HepG2 (cell line): ENCODE data around the gene NABP1. TPM values are rescaled to one million over a fixed set of nuclear protein-coding genes. Genes with fewer than 3 reads are reported as not detected.

Source experiments
- BHLHE40 ChIP-seq: IDR thresholded peaks from 2 replicates; pipeline ENCODE4 v1.6.1; 2011; ENCODE audit warnings: low read length, improper control_type of control experiment
- CBX5 ChIP-seq: sonication (generic); formaldehyde crosslinking; IDR thresholded peaks from 2 replicates; pipeline ENCODE4 v1.4.0; 2020; ENCODE audit warnings: missing genetic modification reagents, borderline replicate concordance
- CENPX ChIP-seq: sonication (generic); formaldehyde crosslinking; IDR thresholded peaks from 2 replicates; pipeline ENCODE4 v1.9.0; 2021; ENCODE audit warnings: mild to moderate bottlenecking, missing genetic modification reagents, moderate library complexity
- FOXK2 ChIP-seq: fragments of 450-650 bp; IDR thresholded peaks from 2 replicates; pipeline ENCODE4 v1.6.1; 2016
- GATAD1 ChIP-seq: IDR thresholded peaks from 2 replicates; pipeline ENCODE4 v1.6.1; 2016; ENCODE audit warnings: missing genetic modification reagents, missing compliant biosample characterization
- MAFG ChIP-seq: sonication (generic); formaldehyde crosslinking; IDR thresholded peaks from 2 replicates; pipeline ENCODE4 v1.5.1; 2020; ENCODE audit warnings: mild to moderate bottlenecking, missing genetic modification reagents
- RFXANK ChIP-seq: IDR thresholded peaks from 2 replicates; pipeline ENCODE4 v1.6.1; 2016
- SIN3B ChIP-seq: fragments of 150-350 bp; IDR thresholded peaks from 2 replicates; pipeline ENCODE4 v1.6.1; 2014; ENCODE audit warnings: low read length
- SP2 ChIP-seq: sonication (generic); formaldehyde crosslinking; IDR thresholded peaks from 2 replicates; pipeline ENCODE4 v1.5.1; 2020; ENCODE audit warnings: mild to moderate bottlenecking, missing genetic modification reagents
- TEAD2 ChIP-seq: sonication (generic); formaldehyde crosslinking; IDR thresholded peaks from 2 replicates; pipeline ENCODE4 v1.9.0; 2021; ENCODE audit warnings: missing genetic modification reagents
- U2AF2 ChIP-seq: fragments of 200-400 bp; formaldehyde crosslinking; IDR thresholded peaks from 2 replicates; pipeline ENCODE4 v1.6.1; 2017; ENCODE audit warnings: low read depth, mild to moderate bottlenecking, low read length
- ZNF768 ChIP-seq: sonication (generic); formaldehyde crosslinking; IDR thresholded peaks from 2 replicates; pipeline ENCODE4 v1.4.0; 2020; ENCODE audit warnings: missing genetic modification reagents
- ZNF781 ChIP-seq: sonication (generic); formaldehyde crosslinking; IDR thresholded peaks from 2 replicates; pipeline ENCODE4 v1.5.1; 2020; ENCODE audit warnings: borderline replicate concordance, mild to moderate bottlenecking, missing genetic modification reagents; ENCODE audit errors: not compliant biosample characterization
- ZNF782 ChIP-seq: sonication (generic); formaldehyde crosslinking; IDR thresholded peaks from 2 replicates; pipeline ENCODE4 v1.4.0; 2020; ENCODE audit warnings: missing genetic modification reagents, mild to moderate bottlenecking, borderline replicate concordance
- ZNF816 ChIP-seq: sonication (generic); formaldehyde crosslinking; IDR thresholded peaks from 2 replicates; pipeline ENCODE4 v1.8.0; 2022; ENCODE audit warnings: missing genetic modification reagents, mild to moderate bottlenecking, borderline replicate concordance
- polyA plus RNA-seq, 8 experiments: library from polyadenylated mRNA; depleted of rRNA in 3 of 8; stranded (reverse) in 7 of 8; unstranded in 1 of 8; fragments of >200 nt; fragmentation: Illumina TruSeq in 4 of 8; extraction: Trizol in 4 of 8; gene quantifications; 2 replicates each; pipeline versions ENCODE4 v1.2.1 to v1.2.3, GENCODE V29; 2011 to 2016; ENCODE audit warnings: low read depth in 4 of 8, missing spikeins in 1 of 8, mixed read lengths in 1 of 8; ENCODE audit not compliant: insufficient read depth in 1 of 8
- total RNA-seq, 5 experiments: library from RNA; depleted of rRNA; stranded (reverse); fragments of >200 nt; fragmentation: Illumina TruSeq; extraction: Trizol; gene quantifications; 2 replicates each; pipeline ENCODE4 v1.2.3, GENCODE V29; 2016; ENCODE audit warnings: low read depth in 1 of 5
- TF ChIP-seq, protein P1 (sequence below): sonication (generic); formaldehyde crosslinking; IDR thresholded peaks from 2 replicates; pipeline ENCODE4 v1.5.1; 2020; ENCODE audit warnings: mild to moderate bottlenecking, moderate library complexity, missing genetic modification reagents
- TF ChIP-seq, protein P2 (sequence below): IDR thresholded peaks from 2 replicates; pipeline ENCODE4 v1.6.1; 2016; ENCODE audit warnings: low read depth, missing genetic modification reagents, missing compliant biosample characterization
- TF ChIP-seq, protein P3 (sequence below): sonication (generic); formaldehyde crosslinking; IDR thresholded peaks from 2 replicates; pipeline ENCODE4 v1.4.0; 2020; ENCODE audit warnings: missing genetic modification reagents
- TF ChIP-seq, protein P4 (sequence below): sonication (generic); formaldehyde crosslinking; IDR thresholded peaks from 2 replicates; pipeline ENCODE4 v1.8.0; 2022; ENCODE audit warnings: mild to moderate bottlenecking, missing genetic modification reagents; ENCODE audit not compliant: insufficient replicate concordance
- TF ChIP-seq, protein P5 (sequence below): sonication (generic); formaldehyde crosslinking; IDR thresholded peaks from 2 replicates; pipeline ENCODE4 v1.4.0; 2020; ENCODE audit warnings: missing genetic modification reagents

NABP1 gene
- total and polyA plus RNA-seq, 2 of the 13 experiments (the other 11 are each of a cell fraction or from before 2014, with no cell fraction given): 14.9 to 19.8 TPM

DNA sequence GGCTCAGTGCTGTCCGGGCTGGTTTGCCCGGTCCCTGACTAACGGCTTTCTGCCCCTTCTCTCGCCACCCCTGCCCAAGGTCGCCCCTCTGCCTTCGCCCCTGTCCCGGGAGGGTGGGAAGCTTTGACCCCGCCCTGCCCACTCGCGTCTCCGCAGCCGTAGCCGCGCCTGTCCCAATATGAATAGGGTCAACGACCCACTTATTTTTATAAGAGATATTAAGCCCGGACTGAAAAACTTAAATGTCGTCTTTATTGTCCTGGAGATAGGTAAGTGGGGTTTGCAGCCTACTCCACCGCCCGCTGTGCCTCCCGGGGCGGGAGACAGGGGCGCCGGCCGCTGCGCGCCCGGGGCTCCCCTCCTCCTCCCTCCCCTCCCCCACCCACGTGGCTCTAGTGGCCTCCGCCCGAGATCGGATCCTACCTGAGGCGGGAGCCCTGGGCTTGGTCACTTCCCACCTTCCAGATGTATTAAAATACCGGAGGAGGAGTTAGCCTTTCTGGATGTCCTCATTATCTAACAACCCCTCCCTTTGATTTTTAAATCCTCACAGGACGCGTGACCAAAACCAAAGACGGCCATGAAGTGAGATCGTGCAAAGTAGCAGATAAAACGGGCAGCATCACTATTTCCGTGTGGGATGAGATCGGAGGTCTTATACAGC is 633 bp downstream of the NABP1 start (continued):
- TF ChIP-seq, protein P1, sequence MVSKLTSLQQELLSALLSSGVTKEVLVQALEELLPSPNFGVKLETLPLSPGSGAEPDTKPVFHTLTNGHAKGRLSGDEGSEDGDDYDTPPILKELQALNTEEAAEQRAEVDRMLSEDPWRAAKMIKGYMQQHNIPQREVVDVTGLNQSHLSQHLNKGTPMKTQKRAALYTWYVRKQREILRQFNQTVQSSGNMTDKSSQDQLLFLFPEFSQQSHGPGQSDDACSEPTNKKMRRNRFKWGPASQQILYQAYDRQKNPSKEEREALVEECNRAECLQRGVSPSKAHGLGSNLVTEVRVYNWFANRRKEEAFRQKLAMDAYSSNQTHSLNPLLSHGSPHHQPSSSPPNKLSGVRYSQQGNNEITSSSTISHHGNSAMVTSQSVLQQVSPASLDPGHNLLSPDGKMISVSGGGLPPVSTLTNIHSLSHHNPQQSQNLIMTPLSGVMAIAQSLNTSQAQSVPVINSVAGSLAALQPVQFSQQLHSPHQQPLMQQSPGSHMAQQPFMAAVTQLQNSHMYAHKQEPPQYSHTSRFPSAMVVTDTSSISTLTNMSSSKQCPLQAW (CRISPR knock-in tag): peak; percentile 59; the same call in 1 of the 2 replicates
- TF ChIP-seq CBX5 (CRISPR knock-in tag): no peak
- TF ChIP-seq MAFG (CRISPR knock-in tag): no peak
- TF ChIP-seq, protein P2, sequence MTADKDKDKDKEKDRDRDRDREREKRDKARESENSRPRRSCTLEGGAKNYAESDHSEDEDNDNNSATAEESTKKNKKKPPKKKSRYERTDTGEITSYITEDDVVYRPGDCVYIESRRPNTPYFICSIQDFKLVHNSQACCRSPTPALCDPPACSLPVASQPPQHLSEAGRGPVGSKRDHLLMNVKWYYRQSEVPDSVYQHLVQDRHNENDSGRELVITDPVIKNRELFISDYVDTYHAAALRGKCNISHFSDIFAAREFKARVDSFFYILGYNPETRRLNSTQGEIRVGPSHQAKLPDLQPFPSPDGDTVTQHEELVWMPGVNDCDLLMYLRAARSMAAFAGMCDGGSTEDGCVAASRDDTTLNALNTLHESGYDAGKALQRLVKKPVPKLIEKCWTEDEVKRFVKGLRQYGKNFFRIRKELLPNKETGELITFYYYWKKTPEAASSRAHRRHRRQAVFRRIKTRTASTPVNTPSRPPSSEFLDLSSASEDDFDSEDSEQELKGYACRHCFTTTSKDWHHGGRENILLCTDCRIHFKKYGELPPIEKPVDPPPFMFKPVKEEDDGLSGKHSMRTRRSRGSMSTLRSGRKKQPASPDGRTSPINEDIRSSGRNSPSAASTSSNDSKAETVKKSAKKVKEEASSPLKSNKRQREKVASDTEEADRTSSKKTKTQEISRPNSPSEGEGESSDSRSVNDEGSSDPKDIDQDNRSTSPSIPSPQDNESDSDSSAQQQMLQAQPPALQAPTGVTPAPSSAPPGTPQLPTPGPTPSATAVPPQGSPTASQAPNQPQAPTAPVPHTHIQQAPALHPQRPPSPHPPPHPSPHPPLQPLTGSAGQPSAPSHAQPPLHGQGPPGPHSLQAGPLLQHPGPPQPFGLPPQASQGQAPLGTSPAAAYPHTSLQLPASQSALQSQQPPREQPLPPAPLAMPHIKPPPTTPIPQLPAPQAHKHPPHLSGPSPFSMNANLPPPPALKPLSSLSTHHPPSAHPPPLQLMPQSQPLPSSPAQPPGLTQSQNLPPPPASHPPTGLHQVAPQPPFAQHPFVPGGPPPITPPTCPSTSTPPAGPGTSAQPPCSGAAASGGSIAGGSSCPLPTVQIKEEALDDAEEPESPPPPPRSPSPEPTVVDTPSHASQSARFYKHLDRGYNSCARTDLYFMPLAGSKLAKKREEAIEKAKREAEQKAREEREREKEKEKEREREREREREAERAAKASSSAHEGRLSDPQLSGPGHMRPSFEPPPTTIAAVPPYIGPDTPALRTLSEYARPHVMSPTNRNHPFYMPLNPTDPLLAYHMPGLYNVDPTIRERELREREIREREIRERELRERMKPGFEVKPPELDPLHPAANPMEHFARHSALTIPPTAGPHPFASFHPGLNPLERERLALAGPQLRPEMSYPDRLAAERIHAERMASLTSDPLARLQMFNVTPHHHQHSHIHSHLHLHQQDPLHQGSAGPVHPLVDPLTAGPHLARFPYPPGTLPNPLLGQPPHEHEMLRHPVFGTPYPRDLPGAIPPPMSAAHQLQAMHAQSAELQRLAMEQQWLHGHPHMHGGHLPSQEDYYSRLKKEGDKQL: no peak
- no peak for TF ChIP-seq SIN3B
- TF ChIP-seq, protein P3, sequence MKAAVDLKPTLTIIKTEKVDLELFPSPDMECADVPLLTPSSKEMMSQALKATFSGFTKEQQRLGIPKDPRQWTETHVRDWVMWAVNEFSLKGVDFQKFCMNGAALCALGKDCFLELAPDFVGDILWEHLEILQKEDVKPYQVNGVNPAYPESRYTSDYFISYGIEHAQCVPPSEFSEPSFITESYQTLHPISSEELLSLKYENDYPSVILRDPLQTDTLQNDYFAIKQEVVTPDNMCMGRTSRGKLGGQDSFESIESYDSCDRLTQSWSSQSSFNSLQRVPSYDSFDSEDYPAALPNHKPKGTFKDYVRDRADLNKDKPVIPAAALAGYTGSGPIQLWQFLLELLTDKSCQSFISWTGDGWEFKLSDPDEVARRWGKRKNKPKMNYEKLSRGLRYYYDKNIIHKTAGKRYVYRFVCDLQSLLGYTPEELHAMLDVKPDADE: no peak
- TF ChIP-seq ZNF816 (CRISPR knock-in tag): no peak
- TF ChIP-seq, protein P4, sequence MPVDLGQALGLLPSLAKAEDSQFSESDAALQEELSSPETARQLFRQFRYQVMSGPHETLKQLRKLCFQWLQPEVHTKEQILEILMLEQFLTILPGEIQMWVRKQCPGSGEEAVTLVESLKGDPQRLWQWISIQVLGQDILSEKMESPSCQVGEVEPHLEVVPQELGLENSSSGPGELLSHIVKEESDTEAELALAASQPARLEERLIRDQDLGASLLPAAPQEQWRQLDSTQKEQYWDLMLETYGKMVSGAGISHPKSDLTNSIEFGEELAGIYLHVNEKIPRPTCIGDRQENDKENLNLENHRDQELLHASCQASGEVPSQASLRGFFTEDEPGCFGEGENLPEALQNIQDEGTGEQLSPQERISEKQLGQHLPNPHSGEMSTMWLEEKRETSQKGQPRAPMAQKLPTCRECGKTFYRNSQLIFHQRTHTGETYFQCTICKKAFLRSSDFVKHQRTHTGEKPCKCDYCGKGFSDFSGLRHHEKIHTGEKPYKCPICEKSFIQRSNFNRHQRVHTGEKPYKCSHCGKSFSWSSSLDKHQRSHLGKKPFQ: no peak
- no peak for TF ChIP-seq GATAD1 (CRISPR knock-in tag)
- no peak for TF ChIP-seq BHLHE40
- no peak for TF ChIP-seq SP2
- TF ChIP-seq TEAD2 (CRISPR knock-in tag): no peak
- TF ChIP-seq ZNF781: no peak
- TF ChIP-seq RFXANK (CRISPR knock-in tag): no peak
- TF ChIP-seq ZNF782 (CRISPR knock-in tag): no peak
- TF ChIP-seq ZNF768 (CRISPR knock-in tag): no peak; the same call in 1 of the 2 replicates
- TF ChIP-seq FOXK2: no peak
- TF ChIP-seq, protein P5, sequence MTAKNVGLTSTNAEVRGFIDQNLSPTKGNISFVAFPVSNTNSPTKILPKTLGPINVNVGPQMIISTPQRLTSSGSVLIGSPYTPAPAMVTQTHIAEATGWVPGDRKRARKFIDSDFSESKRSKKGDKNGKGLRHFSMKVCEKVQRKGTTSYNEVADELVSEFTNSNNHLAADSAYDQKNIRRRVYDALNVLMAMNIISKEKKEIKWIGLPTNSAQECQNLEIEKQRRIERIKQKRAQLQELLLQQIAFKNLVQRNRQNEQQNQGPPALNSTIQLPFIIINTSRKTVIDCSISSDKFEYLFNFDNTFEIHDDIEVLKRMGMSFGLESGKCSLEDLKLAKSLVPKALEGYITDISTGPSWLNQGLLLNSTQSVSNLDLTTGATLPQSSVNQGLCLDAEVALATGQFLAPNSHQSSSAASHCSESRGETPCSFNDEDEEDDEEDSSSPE (CRISPR knock-in tag): no peak
- no peak for TF ChIP-seq U2AF2
- TF ChIP-seq CENPX (CRISPR knock-in tag): no peak
